Measurements from ENCODE around the gene SAMHD1. TPM values are rescaled to one million over a fixed set of nuclear protein-coding genes. Genes with fewer than 3 reads are reported as not detected.

Gene SAMHD1
- 3.5 and 8.2 TPM in 2 replicates for total RNA-seq

DNA sequence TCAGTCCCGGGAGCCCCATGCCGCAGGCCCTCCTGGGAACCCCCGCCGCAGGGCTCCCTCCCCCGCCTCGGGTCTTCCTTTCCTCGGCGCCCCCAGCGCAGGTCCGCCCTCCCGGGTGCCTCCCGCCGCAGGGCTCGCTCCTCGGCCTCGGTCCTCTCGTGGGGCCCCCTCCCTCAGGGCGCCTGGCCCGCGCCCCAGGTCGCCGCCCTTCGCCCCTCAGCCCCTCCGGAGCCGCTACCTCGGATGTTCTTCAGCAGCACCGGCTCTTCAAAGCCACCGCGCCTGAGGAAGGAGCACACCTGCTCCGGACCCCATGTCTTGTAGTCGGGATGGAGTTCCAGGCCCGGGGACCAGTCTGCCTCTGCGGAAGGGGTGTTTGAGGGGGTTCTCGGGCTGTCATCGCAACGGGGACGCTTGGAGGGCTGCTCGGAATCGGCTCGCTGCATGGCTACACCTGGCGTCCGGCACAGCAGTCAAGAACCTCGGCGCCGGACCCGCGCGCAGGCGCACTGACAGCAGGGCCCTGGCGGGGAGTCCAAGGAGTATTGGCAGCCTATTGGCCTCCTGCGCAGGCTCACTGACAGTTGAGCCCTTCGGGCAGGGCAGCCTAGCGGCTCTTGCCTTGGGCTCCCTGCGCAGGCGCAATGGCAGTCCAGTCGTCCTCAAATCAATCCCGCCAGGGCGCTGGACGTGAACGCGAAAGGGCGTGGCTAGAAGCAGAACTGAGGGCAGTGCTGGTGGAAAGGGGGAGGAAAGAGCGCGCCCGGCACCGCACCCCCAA is at the start of gene SAMHD1:
Gene SAMHD1, minus strand, starts transcription at position 511 of the 781 bp plus-strand sequence. Its CDS starts 65 bp downstream, at position 446.

DNA sequence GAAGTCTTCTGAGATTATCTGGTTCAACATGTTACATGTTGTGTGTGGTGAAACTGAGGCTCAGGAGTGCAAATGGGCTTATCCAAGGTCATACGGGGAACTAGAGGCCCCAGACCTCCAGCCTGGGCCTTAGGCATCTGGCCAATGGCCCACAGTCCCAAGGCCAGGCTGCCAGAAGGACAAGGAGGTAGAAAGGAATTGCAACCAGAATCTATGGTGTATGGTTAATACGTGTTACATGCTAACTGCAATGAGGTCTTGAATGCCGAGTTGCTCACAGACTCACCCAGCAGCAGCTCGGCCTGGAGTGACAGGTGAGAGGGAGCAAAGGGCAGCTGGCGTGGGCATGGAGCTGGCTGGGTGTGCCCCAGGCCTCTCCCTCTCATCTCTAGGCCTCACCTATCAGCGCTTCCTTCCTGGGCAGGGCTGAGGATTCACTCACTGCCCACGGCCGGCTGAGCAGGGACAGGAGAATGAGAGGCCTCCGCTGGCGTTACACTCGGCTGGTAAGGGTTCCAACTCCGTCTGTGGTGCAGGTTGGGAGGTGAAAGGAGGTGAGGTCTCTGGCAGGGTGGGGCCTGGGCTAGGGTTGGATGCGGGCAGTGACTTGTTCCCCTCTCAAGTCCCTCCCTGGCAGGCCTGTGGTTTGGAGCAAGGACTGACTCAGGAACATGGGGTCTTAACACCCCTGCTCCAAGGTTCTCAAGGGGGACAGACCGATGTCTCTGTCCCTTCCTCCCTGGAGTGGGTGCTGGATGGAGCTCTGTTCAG is 75.6 kb downstream of the SAMHD1 start, which contains the start of gene TLDC2:
Gene TLDC2, plus strand, starts transcription at position 437 of the 771 bp plus-strand sequence. Its CDS starts 37 bp downstream, at position 474.

Other genes starting within 250 kb of the SAMHD1 start
- 21.8 and 22.0 TPM in 2 replicates for gene NDRG3, start 205.6 kb downstream of the SAMHD1 start, total RNA-seq
- gene DSN1, start 177.9 kb downstream of the SAMHD1 start, total RNA-seq = 7.1 and 15.5 TPM in 2 replicates
- gene TLDC2, start 75.6 kb downstream of the SAMHD1 start, total RNA-seq = not detected in 2 replicates
- 3.8 and 9.0 TPM in 2 replicates for gene RBL1, start 144.3 kb upstream of the SAMHD1 start, total RNA-seq
- gene RPN2, start 227.6 kb upstream of the SAMHD1 start, total RNA-seq = 176 and 227 TPM in 2 replicates
- gene MROH8, start 227.8 kb upstream of the SAMHD1 start, total RNA-seq = 0.08 TPM in 1 of 2 replicates, not detected in the other

Data from hair follicular keratinocyte (primary cell).